IMR-90 (cell line): ENCODE measurements around the gene ARHGEF38. TPM values are rescaled to one million over a fixed set of nuclear protein-coding genes. Genes with fewer than 3 reads are reported as not detected.

Experiments used
- ATAC-seq: fragments of 200-7000 bp; cut with Tn5 transposase; 2 replicates; pipeline ENCODE4 v1.9.1; 2020; ENCODE audit warnings: low read depth, mild to moderate bottlenecking, moderate library complexity
- BruUV-seq: library from RNA; stranded (reverse); fragments of 400-500 nt; replicated peaks from 2 replicates; lab custom pipeline; 2021; lab: Mats Ljungman, UMichigan
- CTCF ChIA-PET: fragments of 300-600 bp; formaldehyde crosslinking; extraction: SDS; loops from one replicate; lab custom pipeline; 2021; ENCODE audit warnings: antibody characterized with exemption; lab: Yijun Ruan, JAX
- POLR2A ChIA-PET: fragments of 300-600 bp; sonication (Branson Sonifier 250); formaldehyde crosslinking; loops from one replicate; lab custom pipeline; 2022; ENCODE audit warnings: antibody characterized with exemption; ENCODE audit not compliant: unreplicated experiment; lab: Charles Lee
- DNase-seq: peaks from one replicate; pipeline ENCODE4 v3.0.0; 2013
- H2AFZ ChIP-seq: replicated peaks from 2 replicates; pipeline ENCODE3; 2013; ENCODE audit warnings: low read length, mild to moderate bottlenecking; ENCODE audit not compliant: poor library complexity
- H2AK5ac ChIP-seq: 2 replicates; pipeline ENCODE4 v1.6.1; 2013; ENCODE audit warnings: low read depth, low read length, inconsistent platforms
- H2AK9ac ChIP-seq: replicated peaks from 2 replicates; pipeline ENCODE3; 2013; ENCODE audit warnings: mild to moderate bottlenecking, low read depth, low read length, moderate library complexity; ENCODE audit not compliant: poor library complexity
- H2BK120ac ChIP-seq: 2 replicates; pipeline ENCODE4 v1.6.1; 2013; ENCODE audit warnings: low read depth, low read length, inconsistent platforms
- H2BK15ac ChIP-seq: 3 replicates; pipeline ENCODE4 v1.6.1; 2013; ENCODE audit warnings: low read depth, low read length, inconsistent platforms
- H2BK20ac ChIP-seq: 2 replicates; pipeline ENCODE4 v1.6.1; 2013; ENCODE audit warnings: low read depth, mild to moderate bottlenecking, inconsistent platforms, low read length, moderate library complexity
- H2BK5ac ChIP-seq: 2 replicates; pipeline ENCODE4 v1.6.1; 2013; ENCODE audit warnings: mild to moderate bottlenecking, low read depth, low read length, inconsistent platforms; ENCODE audit not compliant: poor library complexity, severe bottlenecking
- H3K14ac ChIP-seq: replicated peaks from 2 replicates; pipeline ENCODE4 v1.6.1; 2013; ENCODE audit warnings: low read depth, low read length, inconsistent platforms
- H3K18ac ChIP-seq: 2 replicates; pipeline ENCODE4 v1.6.1; 2013; ENCODE audit warnings: low read depth, low read length, control low read depth
- H3K23ac ChIP-seq: 2 replicates; pipeline ENCODE4 v1.6.1; 2013; ENCODE audit warnings: low read depth, low read length, inconsistent platforms
- H3K27ac ChIP-seq: 2 replicates; pipeline ENCODE4 v1.5.1; 2013; ENCODE audit warnings: mild to moderate bottlenecking, control low read depth, low read length; ENCODE audit not compliant: insufficient read depth
- H3K27me3 ChIP-seq: 2 replicates; pipeline ENCODE4 v1.6.1; 2013; ENCODE audit warnings: low read length; ENCODE audit not compliant: control insufficient read depth, insufficient read depth
- H3K36me3 ChIP-seq: 2 replicates; pipeline ENCODE4 v1.6.1; 2013; ENCODE audit warnings: low read length, mixed read lengths; ENCODE audit not compliant: control insufficient read depth, insufficient read depth
- H3K4ac ChIP-seq: 2 replicates; pipeline ENCODE4 v1.6.1; 2013; ENCODE audit warnings: low read depth, low read length, inconsistent platforms
- H3K4me1 ChIP-seq: 2 replicates; pipeline ENCODE4 v1.6.1; 2013; ENCODE audit warnings: low read length, mixed read lengths; ENCODE audit not compliant: control insufficient read depth, insufficient read depth
- H3K4me2 ChIP-seq: 2 replicates; pipeline ENCODE4 v1.6.1; 2013; ENCODE audit warnings: low read depth, mild to moderate bottlenecking, control low read depth, low read length, moderate library complexity
- H3K4me3 ChIP-seq: 2 replicates; pipeline ENCODE4 v1.5.1; 2013; ENCODE audit warnings: low read depth, mild to moderate bottlenecking, control low read depth, low read length, moderate library complexity; ENCODE audit not compliant: insufficient read depth
- H3K56ac ChIP-seq: 2 replicates; pipeline ENCODE4 v1.6.1; 2013; ENCODE audit warnings: low read length, inconsistent platforms; ENCODE audit not compliant: insufficient read depth; ENCODE audit errors: extremely low read depth
- H3K79me1 ChIP-seq, 2 experiments: 2 replicates each; pipeline ENCODE4 v1.6.1; 2013; ENCODE audit warnings: low read length in 2 of 2, inconsistent platforms in 1 of 2, low read depth in 1 of 2
- H3K9ac ChIP-seq: 2 replicates; pipeline ENCODE4 v1.6.1; 2013; ENCODE audit warnings: low read depth, low read length, control low read depth
- H3K9me1 ChIP-seq: 2 replicates; pipeline ENCODE4 v1.6.1; 2013; ENCODE audit warnings: low read length, inconsistent platforms; ENCODE audit not compliant: insufficient read depth
- H3K9me3 ChIP-seq: 2 replicates; pipeline ENCODE4 v1.6.1; 2013; ENCODE audit warnings: low read length; ENCODE audit not compliant: control insufficient read depth, insufficient read depth
- H4K20me1 ChIP-seq: 2 replicates; pipeline ENCODE4 v1.6.1; 2013; ENCODE audit warnings: low read length, inconsistent platforms; ENCODE audit not compliant: insufficient read depth
- H4K5ac ChIP-seq: 2 replicates; pipeline ENCODE4 v1.6.1; 2013; ENCODE audit warnings: mild to moderate bottlenecking, low read depth, low read length, control low read depth
- H4K8ac ChIP-seq, 2 experiments: 2 replicates each; pipeline ENCODE4 v1.6.1; 2013; ENCODE audit warnings: low read depth in 2 of 2, low read length in 2 of 2, control low read depth in 1 of 2, inconsistent platforms in 1 of 2
- H4K91ac ChIP-seq: 2 replicates; pipeline ENCODE4 v1.6.1; 2013; ENCODE audit warnings: low read depth, low read length, inconsistent platforms; ENCODE audit not compliant: insufficient read depth
- BHLHE40 ChIP-seq: fragments of 150-350 bp; IDR thresholded peaks from 2 replicates; pipeline ENCODE4 v1.6.1; 2016; ENCODE audit warnings: mild to moderate bottlenecking, low read depth, low read length
- CEBPB ChIP-seq: IDR thresholded peaks from 2 replicates; pipeline ENCODE4 v1.6.1; 2012; ENCODE audit warnings: low read depth, low read length, improper control_type of control experiment
- CTCF ChIP-seq: conservative IDR thresholded peaks from 2 replicates; pipeline ENCODE4 v1.5.1; 2012; ENCODE audit warnings: mild to moderate bottlenecking, low read depth, low read length, improper control_type of control experiment
- FOS ChIP-seq: fragments of 150-350 bp; IDR thresholded peaks from 2 replicates; pipeline ENCODE4 v1.6.1; 2016; ENCODE audit warnings: low read depth, low read length
- MAFK ChIP-seq: IDR thresholded peaks from 2 replicates; pipeline ENCODE4 v1.6.1; 2012; ENCODE audit warnings: low read depth, low read length, improper control_type of control experiment
- MAZ ChIP-seq: IDR thresholded peaks from 2 replicates; pipeline ENCODE4 v1.6.1; 2012; ENCODE audit warnings: low read depth, mild to moderate bottlenecking, low read length, improper control_type of control experiment, moderate library complexity, borderline replicate concordance
- NFE2L2 ChIP-seq: fragments of 150-350 bp; IDR thresholded peaks from 2 replicates; pipeline ENCODE4 v1.6.1; 2016; ENCODE audit warnings: low read depth, mild to moderate bottlenecking, low read length
- POLR2A ChIP-seq: IDR thresholded peaks from 2 replicates; pipeline ENCODE4 v1.6.1; 2012; ENCODE audit warnings: mild to moderate bottlenecking, low read depth, low read length
- RAD21 ChIP-seq: IDR thresholded peaks from 2 replicates; pipeline ENCODE4 v1.6.1; 2012; ENCODE audit warnings: low read length, improper control_type of control experiment
- RCOR1 ChIP-seq: IDR thresholded peaks from 2 replicates; pipeline ENCODE4 v1.6.1; 2012; ENCODE audit warnings: mild to moderate bottlenecking, low read length, improper control_type of control experiment; ENCODE audit not compliant: insufficient replicate concordance
- SMC3 ChIP-seq: fragments of 150-350 bp; IDR thresholded peaks from 2 replicates; pipeline ENCODE4 v1.6.1; 2016; ENCODE audit warnings: low read depth, mild to moderate bottlenecking, antibody characterized with exemption, low read length, moderate library complexity
- dilution Hi-C: fragments of 300-500 bp; cut with HindIII; formaldehyde crosslinking; loops from one replicate; pipeline ENCODE4 v1.14.3; 2018; ENCODE audit warnings: low sequenced_read_pairs; ENCODE audit not compliant: unreplicated experiment
- in situ Hi-C: fragments of 300-500 bp; cut with MboI; formaldehyde crosslinking; loops from 3 replicates; pipeline ENCODE4 v1.14.3; 2019; ENCODE audit warnings: low sequenced_read_pairs, inconsistent platforms, mixed read lengths
- intact Hi-C: fragments of 100-400 bp; cut with micrococcal nuclease; formaldehyde crosslinking; loops from 2 replicates; pipeline ENCODE4 v1.10.0; 2022
- polyA plus RNA-seq, 3 experiments: library from polyadenylated mRNA; depleted of rRNA; stranded (reverse); fragments of >200 nt; gene quantifications; 2 replicates each; pipeline ENCODE4 v1.2.3, GENCODE V29; 2012; ENCODE audit warnings: low replicate concordance in 1 of 3
- total RNA-seq: library from RNA; depleted of rRNA; stranded (reverse); fragments of >200 nt; gene quantifications from 2 replicates; pipeline ENCODE4 v1.2.3, GENCODE V29; 2012
- TF ChIP-seq, protein P1 (sequence below): fragments of 150-350 bp; IDR thresholded peaks from 2 replicates; pipeline ENCODE4 v1.6.1; 2017; ENCODE audit warnings: mild to moderate bottlenecking, antibody characterized with exemption, low read length, low read depth
- TF ChIP-seq, protein P2 (sequence below): fragments of 150-350 bp; IDR thresholded peaks from 2 replicates; pipeline ENCODE4 v1.6.1; 2016; ENCODE audit warnings: low read depth, mild to moderate bottlenecking, low read length, moderate library complexity, borderline replicate concordance

The ARHGEF38 gene
- total and polyA plus RNA-seq, 2 of the 4 experiments (the other 2 are of a cell fraction), result not detected

- no peak overlapping the region for H2BK20ac ChIP-seq
- in situ Hi-C loops (no loop called here), dilution Hi-C loops (no loop called here), intact Hi-C loops (no loop called here)
- no peaks in the 10 kb centered on the region for H4K20me1 ChIP-seq
- no peak overlapping the region for H2AFZ ChIP-seq
- no peak overlapping the region for H4K5ac ChIP-seq
- no peak overlapping the region for H3K18ac ChIP-seq
- H3K4ac ChIP-seq, result no peak overlapping the region
- TF ChIP-seq SMC3, result no peak
- TF ChIP-seq, protein P1, sequence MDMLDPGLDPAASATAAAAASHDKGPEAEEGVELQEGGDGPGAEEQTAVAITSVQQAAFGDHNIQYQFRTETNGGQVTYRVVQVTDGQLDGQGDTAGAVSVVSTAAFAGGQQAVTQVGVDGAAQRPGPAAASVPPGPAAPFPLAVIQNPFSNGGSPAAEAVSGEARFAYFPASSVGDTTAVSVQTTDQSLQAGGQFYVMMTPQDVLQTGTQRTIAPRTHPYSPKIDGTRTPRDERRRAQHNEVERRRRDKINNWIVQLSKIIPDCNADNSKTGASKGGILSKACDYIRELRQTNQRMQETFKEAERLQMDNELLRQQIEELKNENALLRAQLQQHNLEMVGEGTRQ, result no peak
- TF ChIP-seq RCOR1, result no peak
- no peak for TF ChIP-seq NFE2L2
- TF ChIP-seq MAFK, result no peak
- no peak for TF ChIP-seq CEBPB
- TF ChIP-seq CTCF, result no peak
- TF ChIP-seq, protein P2, sequence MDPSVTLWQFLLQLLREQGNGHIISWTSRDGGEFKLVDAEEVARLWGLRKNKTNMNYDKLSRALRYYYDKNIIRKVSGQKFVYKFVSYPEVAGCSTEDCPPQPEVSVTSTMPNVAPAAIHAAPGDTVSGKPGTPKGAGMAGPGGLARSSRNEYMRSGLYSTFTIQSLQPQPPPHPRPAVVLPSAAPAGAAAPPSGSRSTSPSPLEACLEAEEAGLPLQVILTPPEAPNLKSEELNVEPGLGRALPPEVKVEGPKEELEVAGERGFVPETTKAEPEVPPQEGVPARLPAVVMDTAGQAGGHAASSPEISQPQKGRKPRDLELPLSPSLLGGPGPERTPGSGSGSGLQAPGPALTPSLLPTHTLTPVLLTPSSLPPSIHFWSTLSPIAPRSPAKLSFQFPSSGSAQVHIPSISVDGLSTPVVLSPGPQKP, result no peak
- no peak for TF ChIP-seq BHLHE40
- no peak for TF ChIP-seq RAD21
- TF ChIP-seq FOS, result no peak
- no peak for TF ChIP-seq POLR2A
- TF ChIP-seq MAZ, result no peak
- H3K27ac ChIP-seq, result no peak overlapping the region
- ChIA-PET POLR2A (no interaction called here), CTCF (no interaction called here)
- H3K4me3 ChIP-seq, result no peak overlapping the region
- no peaks in the 10 kb centered on the region for H3K79me1 ChIP-seq
- no peak overlapping the region for H4K8ac ChIP-seq
- no peak overlapping the region for H3K9ac ChIP-seq
- no peak overlapping the region for H3K23ac ChIP-seq
- no peak for ATAC-seq
- no peak overlapping the region for H2AK9ac ChIP-seq
- H3K36me3 ChIP-seq, result no peaks in the 10 kb centered on the region
- H3K9me1 ChIP-seq, result no peaks in the 10 kb centered on the region
- no peaks in the 10 kb centered on the region for H3K4me1 ChIP-seq
- no peak overlapping the region for H2BK15ac ChIP-seq
- no peak overlapping the region for H3K56ac ChIP-seq
- H4K91ac ChIP-seq, result no peak overlapping the region
- no peak overlapping the region for H2AK5ac ChIP-seq
- no TSS peak for BruUV-seq
- H3K27me3 ChIP-seq, result no peaks in the 10 kb centered on the region
- no peak overlapping the region for H3K4me2 ChIP-seq
- no peak for DNase-seq
- H3K14ac ChIP-seq, result no peak overlapping the region
- H2BK5ac ChIP-seq, result no peak overlapping the region
- H3K9me3 ChIP-seq, result no peaks in the 10 kb centered on the region
- H2BK120ac ChIP-seq, result no peak overlapping the region
Observed at GRCh38 chr4:105546086-105546485, 6.3 kb upstream of the ARHGEF38 start.
